BJ (cell line): ENCODE data around the gene PAPOLB. TPM values are rescaled to one million over a fixed set of nuclear protein-coding genes. Genes with fewer than 3 reads are reported as not detected.

ENCODE experiments used
- CTCF ChIA-PET: fragments of 350-600 bp; formaldehyde crosslinking; extraction: SDS; loops from one replicate; lab custom pipeline; 2021; ENCODE audit warnings: antibody characterized with exemption, inconsistent platforms; lab: Yijun Ruan, JAX
- POLR2A ChIA-PET: fragments of 300-600 bp; sonication (Branson Sonifier 250); formaldehyde crosslinking; extraction: SDS; loops from one replicate; lab custom pipeline; 2021; ENCODE audit warnings: antibody characterized with exemption; lab: Charles Lee
- DNase-seq: peaks from one replicate; pipeline ENCODE4 v3.0.0-alpha.2; 2011; ENCODE audit warnings: low read depth
- H3K27me3 ChIP-seq: 2 replicates; pipeline ENCODE4 v1.6.0; 2011; ENCODE audit warnings: low read length; ENCODE audit not compliant: control insufficient read depth, insufficient read depth
- H3K36me3 ChIP-seq: 2 replicates; pipeline ENCODE4 v1.5.1; 2011; ENCODE audit warnings: low read length; ENCODE audit not compliant: control insufficient read depth, insufficient read depth
- H3K4me3 ChIP-seq: 2 replicates; pipeline ENCODE4 v1.5.1; 2011; ENCODE audit warnings: low read depth, mild to moderate bottlenecking, control low read depth, low read length
- CTCF ChIP-seq: IDR thresholded peaks from 2 replicates; pipeline ENCODE4 v1.5.1; 2011; ENCODE audit warnings: low read depth, mild to moderate bottlenecking, control low read depth, inconsistent platforms, low read length, moderate library complexity; ENCODE audit not compliant: insufficient read depth
- polyA plus RNA-seq: library from polyadenylated mRNA; depleted of rRNA; stranded (reverse); fragments of >200 nt; gene quantifications from 2 replicates; pipeline ENCODE4 v1.2.3, GENCODE V29; 2011; rRNA removed
- small RNA-seq: library from RNA; depleted of rRNA; stranded (forward); fragments of <200 nt; gene quantifications from one replicate; pipeline ENCODE3, GENCODE V24; 2012; ENCODE audit warnings: low replicate concordance, low read depth; ENCODE audit not compliant: insufficient read length

Gene PAPOLB
- polyA plus RNA-seq, 1 experiment, result 0.01 TPM

GRCh38 chr7:4808565-4808964, 53.3 kb downstream of the PAPOLB start:
- Histone ChIP-seq H3K36me3 (no peaks in the 10 kb centered on the region), H3K27me3 (no peaks in the 10 kb centered on the region; the same call in 1 of the 2 replicates), H3K4me3 (no peak overlapping the region)
- DNase-seq, result no peak
- POLR2A ChIA-PET, result no interaction called here
- TF ChIP-seq CTCF, result no peak
- CTCF ChIA-PET, result interaction anchor here (0.7 kb wide), 1 partner anchor 48 kb away, joined by 3 read pairs; no protein-coding TSS in a partner anchor

GRCh38 chr7:4808026-4808425, 53.8 kb downstream of the PAPOLB start:
- POLR2A ChIA-PET, result no interaction called here
- TF ChIP-seq CTCF, result no peak
- Histone ChIP-seq H3K4me3 (no peak overlapping the region), H3K36me3 (no peaks in the 10 kb centered on the region), H3K27me3 (no peaks in the 10 kb centered on the region; the same call in 1 of the 2 replicates)
- CTCF ChIA-PET, result interaction anchor here (0.7 kb wide), 1 partner anchor 48 kb away, joined by 3 read pairs; no protein-coding TSS in a partner anchor
- no peak for DNase-seq

Small RNA genes within 50 kb of the gene (small RNA-seq; reads per million reads assigned to genes)
- not detected for gene RF00019

Other genes starting within 250 kb of the PAPOLB start
- gene FOXK1, start 179.7 kb downstream of the PAPOLB start, polyA plus RNA-seq, result 2.6 and 3.3 TPM in 2 replicates
- gene AP5Z1, start 86.4 kb downstream of the PAPOLB start, polyA plus RNA-seq, result 16.7 and 27.3 TPM in 2 replicates
- gene RADIL, start 21.7 kb upstream of the PAPOLB start, polyA plus RNA-seq, result 1.1 and 1.2 TPM in 2 replicates
- not detected in 2 replicates for gene MMD2, start 97.2 kb upstream of the PAPOLB start, polyA plus RNA-seq
- 1.9 and 4.2 TPM in 2 replicates for gene RBAK, start 183.8 kb upstream of the PAPOLB start, polyA plus RNA-seq